ENCODE results near the gene ALDH1B1.
A peak's percentile ranks its signal among the peaks of the same experiment; 100 is the strongest.

The ALDH1B1 gene

DNA sequence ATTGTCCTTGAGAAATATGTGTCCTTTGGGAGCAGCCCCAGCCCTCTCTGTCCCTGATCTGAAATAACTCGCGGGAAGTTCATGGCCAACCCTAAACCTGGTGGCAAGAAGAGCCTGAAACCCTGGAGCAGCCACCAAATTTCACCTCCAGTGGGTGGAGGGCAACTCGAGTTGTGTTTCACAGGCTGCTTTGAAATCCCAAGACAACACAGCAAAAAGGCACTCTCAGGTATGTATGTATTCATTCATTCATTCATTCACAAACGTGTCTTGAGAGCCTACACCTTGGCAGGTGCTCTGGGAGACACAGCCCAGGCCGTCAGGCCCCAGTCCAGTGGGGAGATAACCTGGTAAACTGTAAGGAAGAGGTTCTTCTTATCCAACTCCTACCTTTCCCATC, 35.7 kb upstream of the ALDH1B1 start:
- TF ChIP-seq, protein P1, sequence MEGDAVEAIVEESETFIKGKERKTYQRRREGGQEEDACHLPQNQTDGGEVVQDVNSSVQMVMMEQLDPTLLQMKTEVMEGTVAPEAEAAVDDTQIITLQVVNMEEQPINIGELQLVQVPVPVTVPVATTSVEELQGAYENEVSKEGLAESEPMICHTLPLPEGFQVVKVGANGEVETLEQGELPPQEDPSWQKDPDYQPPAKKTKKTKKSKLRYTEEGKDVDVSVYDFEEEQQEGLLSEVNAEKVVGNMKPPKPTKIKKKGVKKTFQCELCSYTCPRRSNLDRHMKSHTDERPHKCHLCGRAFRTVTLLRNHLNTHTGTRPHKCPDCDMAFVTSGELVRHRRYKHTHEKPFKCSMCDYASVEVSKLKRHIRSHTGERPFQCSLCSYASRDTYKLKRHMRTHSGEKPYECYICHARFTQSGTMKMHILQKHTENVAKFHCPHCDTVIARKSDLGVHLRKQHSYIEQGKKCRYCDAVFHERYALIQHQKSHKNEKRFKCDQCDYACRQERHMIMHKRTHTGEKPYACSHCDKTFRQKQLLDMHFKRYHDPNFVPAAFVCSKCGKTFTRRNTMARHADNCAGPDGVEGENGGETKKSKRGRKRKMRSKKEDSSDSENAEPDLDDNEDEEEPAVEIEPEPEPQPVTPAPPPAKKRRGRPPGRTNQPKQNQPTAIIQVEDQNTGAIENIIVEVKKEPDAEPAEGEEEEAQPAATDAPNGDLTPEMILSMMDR (IDR thresholded peaks at IDR 0.05; ENCODE audit: low read depth, low read length), result no peak
- DNase-seq (ENCODE audit: low read depth in 2 of 2), result no peak

DNA sequence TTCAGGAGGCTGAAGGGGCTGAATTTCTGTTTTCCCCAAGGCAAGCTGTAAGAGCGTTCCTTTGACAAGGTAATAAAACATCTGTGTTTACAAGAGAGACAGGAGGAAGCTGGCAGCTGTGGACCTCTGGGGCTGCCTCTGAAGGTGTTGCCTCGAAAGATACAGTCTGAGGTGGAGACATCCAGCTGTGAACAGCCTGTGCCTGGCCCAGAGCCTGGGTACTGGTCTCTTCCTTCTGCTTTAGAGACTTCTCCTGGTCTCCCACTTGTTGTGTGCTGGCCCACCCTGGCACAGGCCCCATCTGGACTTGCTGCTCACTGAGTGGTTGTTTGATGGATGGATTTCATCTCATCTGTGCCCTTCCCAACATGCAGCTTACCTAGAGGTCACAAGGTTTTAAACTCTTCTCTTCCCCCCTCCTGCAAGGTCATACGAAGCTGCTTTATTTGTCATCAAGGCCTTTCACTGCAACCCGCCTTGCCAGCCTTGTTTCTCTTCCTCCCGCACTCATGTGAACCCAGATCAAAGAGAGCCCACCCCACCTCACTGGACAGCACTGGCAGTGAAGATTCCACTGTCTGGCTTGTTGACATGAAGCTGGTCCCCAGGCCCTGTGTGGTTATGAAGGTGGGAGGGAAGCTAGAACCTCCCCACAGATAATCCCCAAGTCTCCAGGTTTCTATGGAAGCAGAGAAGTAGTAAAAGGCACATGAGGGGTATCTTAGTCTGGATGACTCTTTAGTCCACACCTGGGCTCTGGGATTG, 35.0 kb upstream of the ALDH1B1 start:
- no peak overlapping the region for H3K4me3 ChIP-seq (replicated peaks in 1 of 2; ENCODE audit: low read depth in 2 of 2, low read length in 2 of 2)
- TF ChIP-seq, protein P1 (IDR thresholded peaks at IDR 0.05; ENCODE audit: low read depth, low read length), result no peak
- DNase-seq (ENCODE audit: low read depth in 2 of 2), result no peak

More for the DNA sequence above, 35.7 kb upstream of the ALDH1B1 start:
- H3K4me3 ChIP-seq (replicated peaks in 1 of 2; ENCODE audit: low read depth in 2 of 2, low read length in 2 of 2), result no peak overlapping the region

- no peak overlapping the region for H3K4me3 ChIP-seq (replicated peaks in 1 of 2; ENCODE audit: low read depth in 2 of 2, low read length in 2 of 2)
- TF ChIP-seq, protein P1 (IDR thresholded peaks at IDR 0.05; ENCODE audit: low read depth, low read length), result no peak
- no peak for DNase-seq (ENCODE audit: low read depth in 2 of 2)
Measured at GRCh38 chr9:38358390-38359296, 33.9 kb upstream of the ALDH1B1 start.

DNA sequence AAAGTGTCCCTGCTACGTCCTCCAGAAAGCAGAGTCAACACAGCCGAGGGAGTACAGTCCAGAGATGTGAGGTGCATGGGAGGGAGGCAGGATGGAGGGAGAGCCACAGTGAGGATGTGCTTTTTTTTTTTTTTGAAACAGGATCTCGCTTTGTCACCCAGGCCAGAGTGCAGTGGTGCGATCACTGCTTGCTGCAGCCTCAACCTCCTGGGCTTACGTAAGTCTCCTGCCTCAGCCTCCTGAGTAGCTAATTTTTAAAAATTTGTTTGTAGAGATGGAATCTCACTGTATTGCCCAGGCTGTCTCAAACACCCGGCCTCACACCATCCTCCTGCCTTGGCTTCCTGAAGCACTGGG, 33.2 kb upstream of the ALDH1B1 start:
- no peak for DNase-seq (ENCODE audit: low read depth in 2 of 2)
- H3K4me3 ChIP-seq (replicated peaks in 1 of 2; ENCODE audit: low read depth in 2 of 2, low read length in 2 of 2), result no peak overlapping the region
- TF ChIP-seq, protein P1 (IDR thresholded peaks at IDR 0.05; ENCODE audit: low read depth, low read length), result no peak

- DNase-seq (ENCODE audit: low read depth in 2 of 2), result peak; percentile 13 to 62
- TF ChIP-seq, protein P1 (IDR thresholded peaks at IDR 0.05; ENCODE audit: low read depth, low read length), result no peak
- H3K4me3 ChIP-seq (replicated peaks in 1 of 2; ENCODE audit: low read depth in 2 of 2, low read length in 2 of 2), result no peak overlapping the region
Measured at GRCh38 chr9:38359689-38360385, 32.7 kb upstream of the ALDH1B1 start.

- TF ChIP-seq, protein P1 (IDR thresholded peaks at IDR 0.05; ENCODE audit: low read depth, low read length), result no peak
- no peak overlapping the region for H3K4me3 ChIP-seq (replicated peaks in 1 of 2; ENCODE audit: low read depth in 2 of 2, low read length in 2 of 2)
- no peak for DNase-seq (ENCODE audit: low read depth in 2 of 2)
Measured at GRCh38 chr9:38360839-38361472, 31.5 kb upstream of the ALDH1B1 start.

Measured in cardiac fibroblast (primary cell).